Gastrocnemius medialis (tissue), 4 donors: ENCODE results near the gene PPP1R3E. TPM values are rescaled to one million over a fixed set of nuclear protein-coding genes. Genes with fewer than 3 reads are reported as not detected.

Source experiments
- ATAC-seq, 2 donors: fragments of 150-250 bp; one replicate each; pipeline ENCODE4 v1.9.1; 2016
- DNase-seq, 2 donors: peaks; one replicate each; pipeline ENCODE4 v3.0.0-alpha.2; 2019
- H3K27ac ChIP-seq, 4 donors: fragments of 200-600 bp; sonication (generic); 1 replicate in 1 of 4; 2 replicates in 3 of 4; pipeline ENCODE4 v1.5.1; 2016 to 2018; ENCODE audit warnings: mild to moderate bottlenecking in 2 of 4, moderate library complexity in 1 of 4
- H3K27me3 ChIP-seq, 3 donors: fragments of 200-600 bp; sonication (generic) in 2 of 3; 1 replicate in 1 of 3; 2 replicates in 2 of 3; pipeline versions ENCODE4 v1.5.1 to v1.6.0; 2016 to 2019; ENCODE audit warnings: mild to moderate bottlenecking in 1 of 3, moderate library complexity in 1 of 3
- H3K36me3 ChIP-seq, 2 donors: fragments of 200-600 bp; sonication (generic) in 1 of 2; one replicate each; pipeline ENCODE4 v1.5.1; 2017 to 2018
- H3K4me1 ChIP-seq, 2 donors: fragments of 200-600 bp; sonication (generic) in 1 of 2; one replicate each; pipeline ENCODE4 v1.5.1; 2016 to 2017; ENCODE audit warnings: mild to moderate bottlenecking in 2 of 2
- H3K4me3 ChIP-seq, 4 donors: fragments of 200-600 bp; sonication (generic) in 3 of 4; 1 replicate in 1 of 4; 2 replicates in 3 of 4; pipeline ENCODE4 v1.5.1; 2016 to 2019; ENCODE audit warnings: mild to moderate bottlenecking in 2 of 4
- H3K9me3 ChIP-seq, 3 donors: fragments of 200-600 bp; sonication (generic) in 2 of 3; 1 replicate in 1 of 3; 2 replicates in 2 of 3; pipeline ENCODE4 v1.5.1; 2016 to 2019
- CTCF ChIP-seq, 5 experiments: fragments of 450-650 bp in 3 of 5; fragments of 200-600 bp in 2 of 5; sonication (generic) in 2 of 5; IDR thresholded peaks in 4 of 5; conservative IDR thresholded peaks in 1 of 5; 1 replicate in 4 of 5; 2 replicates in 1 of 5; pipeline ENCODE4 v1.5.1; 2016 to 2019; ENCODE audit warnings: antibody characterized with exemption in 5 of 5, mild to moderate bottlenecking in 3 of 5, moderate library complexity in 3 of 5
- POLR2A ChIP-seq, 2 donors: fragments of 450-650 bp; IDR thresholded peaks; one replicate each; pipeline ENCODE4 v1.6.1; 2017; ENCODE audit warnings: antibody characterized with exemption in 2 of 2, mild to moderate bottlenecking in 2 of 2, moderate library complexity in 2 of 2
- in situ Hi-C, 4 donors: fragments of 200-750 bp; cut with MboI; loops; one replicate each; pipeline versions ENCODE4 v1.15.0 to v1.8.0; 2017; ENCODE audit warnings: low sequenced_read_pairs in 4 of 4
- intact Hi-C: fragments of 100-400 bp; cut with DNase I; formaldehyde crosslinking; loops from one replicate; pipeline ENCODE4 v1.15.1; 2023; ENCODE audit warnings: low total_unique reads
- total RNA-seq, 4 donors: library from RNA; depleted of rRNA; stranded (reverse); fragments of >200 nt; gene quantifications; one replicate each; pipeline versions ENCODE4 v1.1.0 to v1.2.3, GENCODE V29; 2016

The PPP1R3E gene
- total RNA-seq, 4 donors from 2014 or later = 5.9 to 7.9 (median 6.7) TPM

DNA sequence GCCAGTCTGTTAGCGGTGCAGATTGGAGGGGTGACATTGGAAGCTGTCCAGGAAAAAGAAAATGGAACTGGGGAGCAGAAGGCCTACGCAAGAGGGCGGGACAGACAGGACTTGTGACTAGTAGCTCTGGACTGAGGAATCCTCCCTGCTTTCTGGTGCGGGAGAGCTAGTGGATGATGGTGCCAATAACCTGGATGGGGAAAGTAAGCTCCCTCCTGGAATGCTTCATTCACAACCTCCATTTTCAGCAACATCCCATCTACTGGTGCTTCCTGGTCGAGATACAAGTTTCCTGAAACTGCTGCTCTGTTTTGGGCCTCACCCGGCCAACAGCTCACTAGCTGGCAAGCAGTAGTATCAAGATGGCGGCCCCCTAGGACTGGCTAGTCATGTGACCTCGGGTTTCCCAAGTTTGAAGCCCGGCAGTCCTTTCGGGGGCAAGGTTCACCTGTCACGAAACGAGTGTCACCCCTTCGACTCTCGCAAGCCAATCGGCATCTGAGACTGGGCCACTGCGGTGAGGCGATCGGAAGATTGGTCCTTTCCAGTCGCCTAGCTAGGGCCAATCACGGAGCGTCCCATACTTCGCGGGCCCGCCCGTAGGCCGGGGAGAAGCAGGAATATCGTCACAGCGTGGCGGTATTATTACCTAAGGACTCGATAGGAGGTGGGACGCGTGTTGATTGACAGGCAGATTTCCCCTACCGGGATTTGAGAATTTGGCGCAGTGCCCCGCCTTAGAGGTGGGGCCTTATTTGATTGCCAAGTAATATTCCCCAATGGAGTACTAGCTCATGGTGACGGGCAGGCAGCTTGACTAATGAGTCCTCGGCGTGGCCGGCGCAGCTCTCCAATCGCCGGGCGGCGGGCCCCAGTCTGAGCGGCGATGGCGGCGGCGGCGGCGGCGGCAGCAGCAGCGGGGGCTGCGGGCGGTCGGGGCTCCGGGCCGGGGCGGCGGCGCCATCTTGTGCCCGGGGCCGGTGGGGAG, 18.2 kb upstream of the PPP1R3E start, which contains the start of gene PABPN1:
Gene PABPN1, plus strand, starts transcription at position 874 of the 988 bp plus-strand sequence. Its CDS starts 13 bp downstream, at position 887.
- Histone ChIP-seq H3K9me3 (no peaks in the 10 kb centered on the region), H3K4me1 (peaks cover 13 to 25% of the 10 kb centered on the region in 2 donors), H3K36me3 (peaks cover 0 to 34% of the 10 kb centered on the region in 2 donors), H3K27me3 (no peaks in the 10 kb centered on the region), H3K27ac (peak within 1 kb of the TSS; percentile 98 to 100 (median 99)), H3K4me3 (peak within 1 kb of the TSS; percentile 90 to 100 (median 96))
- TF ChIP-seq CTCF (IDR thresholded peaks at IDR 0.05 in 4 of 5, conservative IDR thresholded peaks at IDR 0.05 in 1 of 5) (no peak), POLR2A (IDR thresholded peaks at IDR 0.05) (peak; percentile 83 to 86)
- ATAC-seq (peak; percentile 92 to 96), DNase-seq (peak; percentile 99 to 100)
- in situ Hi-C loops (loop anchor here in 3 of 4 donors (10.0 to 25.0 kb wide), 7 partner anchors 144 to 1116 kb away; partner anchors contain the start of genes NGDN (in 2 of the 3), ABHD4 (in 1 of the 3), AP1G2 (in 1 of the 3) and CBLN3 (in 1 of the 3)), intact Hi-C loops (loop anchor here (1.0 to 10.0 kb wide), 7 partner anchors 15 to 556 kb away; partner anchors contain the start of genes BCL2L2, HOMEZ, NGDN and OXA1L)

GRCh38 chr14:23319746-23320583, 17.3 kb upstream of the PPP1R3E start:
- in situ Hi-C loops = loop anchor here in 3 of 4 donors (10.0 to 25.0 kb wide), 7 partner anchors 145 to 1117 kb away; partner anchors contain the start of genes NGDN (in 2 of the 3), ABHD4 (in 1 of the 3), AP1G2 (in 1 of the 3) and CBLN3 (in 1 of the 3)
- no peak for TF ChIP-seq CTCF (IDR thresholded peaks at IDR 0.05 in 4 of 5, conservative IDR thresholded peaks at IDR 0.05 in 1 of 5)
- no peak for TF ChIP-seq POLR2A (IDR thresholded peaks at IDR 0.05)
- Histone ChIP-seq H3K27me3 (no peaks in the 10 kb centered on the region), H3K4me3 (peak overlapping the region; percentile 54 to 60 (median 56)), H3K36me3 (peaks cover 0 to 25% of the 10 kb centered on the region in 2 donors), H3K27ac (peak overlapping the region; percentile 93 to 98 (median 97)), H3K4me1 (peaks cover 13 to 25% of the 10 kb centered on the region in 2 donors), H3K9me3 (no peaks in the 10 kb centered on the region)
- no peak for DNase-seq
- intact Hi-C loops = loop anchor here (1.0 to 10.0 kb wide), 3 partner anchors 14 to 555 kb away; partner anchors contain the start of genes BCL2L2, OXA1L and THTPA
- ATAC-seq = no peak

DNA sequence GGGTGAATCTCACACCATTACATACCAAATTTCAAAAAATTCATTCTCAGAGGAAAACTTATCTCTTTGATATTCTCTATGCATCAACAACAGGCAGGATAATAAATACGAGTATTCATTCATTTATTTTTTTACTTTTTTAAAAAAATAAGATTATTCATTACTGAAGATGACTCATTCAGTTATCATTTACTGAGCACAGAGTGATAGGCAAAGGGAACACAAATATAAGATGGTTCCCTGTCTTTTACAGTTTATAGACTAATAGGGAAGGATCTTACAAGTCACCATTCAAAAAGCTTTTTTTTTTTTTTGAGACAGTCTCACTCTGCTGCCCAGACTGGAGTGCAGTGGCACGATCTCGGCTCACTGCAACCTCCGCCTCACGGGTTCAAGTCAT, 13.6 kb upstream of the PPP1R3E start:
- H3K27me3 ChIP-seq = no peaks in the 10 kb centered on the region
- H3K36me3 ChIP-seq = peaks cover 0 to under 1% of the 10 kb centered on the region in 2 donors
- no peak overlapping the region for H3K27ac ChIP-seq
- ATAC-seq (no peak), DNase-seq (no peak)
- no peaks in the 10 kb centered on the region for H3K9me3 ChIP-seq
- intact Hi-C loops (no loop called here), in situ Hi-C loops (loop anchor here in 2 of 4 donors (25.0 kb wide), 3 partner anchors 729 to 1121 kb away; partner anchors contain the start of genes ABHD4 (in 1 of the 2), CBLN3 (in 1 of the 2), DAD1 (in 1 of the 2) and EMC9 (in 1 of the 2))
- TF ChIP-seq POLR2A (IDR thresholded peaks at IDR 0.05) = no peak
- no peak for TF ChIP-seq CTCF (IDR thresholded peaks at IDR 0.05 in 4 of 5, conservative IDR thresholded peaks at IDR 0.05 in 1 of 5)
- H3K4me3 ChIP-seq = no peak overlapping the region
- peaks cover 0 to 7% of the 10 kb centered on the region in 2 donors for H3K4me1 ChIP-seq

DNA sequence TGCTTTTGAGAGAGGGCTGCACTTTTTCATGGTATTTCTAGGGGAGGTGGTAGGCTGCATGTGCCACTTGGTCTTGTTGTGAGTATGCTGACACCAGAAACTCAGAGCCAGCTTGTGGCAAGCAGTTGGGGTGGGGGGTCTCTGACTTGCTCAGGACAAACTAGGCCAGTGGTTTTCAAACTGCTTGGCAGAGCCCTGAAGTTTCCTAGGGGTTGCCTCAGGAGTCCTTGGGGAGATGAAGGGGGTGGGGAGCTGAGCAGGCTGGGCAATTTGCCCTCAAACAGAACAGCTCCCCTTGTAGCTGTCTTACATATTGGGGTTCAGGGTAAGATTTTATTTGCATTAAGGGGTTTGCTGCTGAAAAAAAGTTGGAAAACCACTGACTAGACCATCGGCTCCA, 7.9 kb upstream of the PPP1R3E start:
- in situ Hi-C loops (loop anchor here in 2 of 4 donors (25.0 kb wide), 3 partner anchors 723 to 1127 kb away; partner anchors contain the start of genes ABHD4 (in 1 of the 2), CBLN3 (in 1 of the 2), DAD1 (in 1 of the 2) and EMC9 (in 1 of the 2)), intact Hi-C loops (no loop called here)
- Histone ChIP-seq H3K9me3 (no peaks in the 10 kb centered on the region), H3K4me3 (no peak overlapping the region), H3K27ac (no peak overlapping the region), H3K4me1 (peaks cover 18 to 19% of the 10 kb centered on the region in 2 donors), H3K27me3 (no peaks in the 10 kb centered on the region), H3K36me3 (peaks cover 0 to 26% of the 10 kb centered on the region in 2 donors)
- TF ChIP-seq CTCF (IDR thresholded peaks at IDR 0.05 in 4 of 5, conservative IDR thresholded peaks at IDR 0.05 in 1 of 5) = no peak
- no peak for TF ChIP-seq POLR2A (IDR thresholded peaks at IDR 0.05)
- DNase-seq = no peak
- no peak for ATAC-seq
